SK-N-SH treated with all-trans-retinoic acid at 6 μM for 48 hours (cell line): ENCODE measurements around the gene CNTRL.

Experiments
- ESRRG ChIP-seq: fragments of 250-450 bp; sonication (Bioruptor Pico); IDR thresholded peaks from 2 replicates; pipeline ENCODE4 v1.6.1; 2021; ENCODE audit warnings: mild to moderate bottlenecking
- PATZ1 ChIP-seq: fragments of 250-450 bp; sonication (Bioruptor Pico); IDR thresholded peaks from 2 replicates; pipeline ENCODE4 v1.8.0; 2020; ENCODE audit warnings: mild to moderate bottlenecking, moderate library complexity, borderline replicate concordance
- RARB ChIP-seq: fragments of 250-450 bp; sonication (Bioruptor Pico); IDR thresholded peaks from 2 replicates; pipeline ENCODE4 v1.8.0; 2021; ENCODE audit warnings: mild to moderate bottlenecking, moderate library complexity
- TCF4 ChIP-seq: fragments of 250-450 bp; sonication (Bioruptor Pico); IDR thresholded peaks from 2 replicates; pipeline ENCODE4 v1.8.0; 2021; ENCODE audit warnings: mild to moderate bottlenecking, moderate library complexity, borderline replicate concordance
- ZFP30 ChIP-seq: fragments of 450-650 bp; formaldehyde crosslinking; IDR thresholded peaks from 2 replicates; pipeline ENCODE4 v1.5.0; 2022; ENCODE audit warnings: mild to moderate bottlenecking, moderate library complexity
- ZNF565 ChIP-seq: fragments of 450-650 bp; formaldehyde crosslinking; conservative IDR thresholded peaks from 2 replicates; pipeline ENCODE4 v1.5.0; 2020; ENCODE audit warnings: low read depth, mild to moderate bottlenecking, moderate library complexity
- ZNF8 ChIP-seq: fragments of 450-650 bp; formaldehyde crosslinking; IDR thresholded peaks from 2 replicates; pipeline ENCODE4 v1.5.0; 2020; ENCODE audit warnings: mild to moderate bottlenecking, moderate library complexity

- TF ChIP-seq ZNF8 (CRISPR knock-in tag) (no peak), PATZ1 (CRISPR knock-in tag) (no peak), ZFP30 (CRISPR knock-in tag) (no peak), TCF4 (no peak), ESRRG (CRISPR knock-in tag) (no peak), RARB (CRISPR knock-in tag) (no peak), ZNF565 (CRISPR knock-in tag) (no peak)
These were observed 19.1 kb upstream of the CNTRL start for GRCh38 chr9:121055642-121056143.
